Colon (tissue), 2 donors: Measurements from ENCODE around the gene GPR32.
"Not testable (repeated sequence)": the region's sequence is repeated elsewhere in the genome, so short reads cannot be mapped to it uniquely, and the experiment has no call there.

ENCODE experiments used
- FAIRE-seq: peaks from 2 replicates; lab custom pipeline; 2012; peaks lifted over from hg19 to GRCh38; lab: Jason Lieb, UNC
- donor health status: control.
- donor health status: control.

Gene GPR32

GRCh38 chr19:50770164-50770563, at the start of gene GPR32:
TSS of gene GPR32 (plus strand) at chr19:50770464. CDS start at chr19:50770601, 137 bp downstream.
- not testable (repeated sequence) for FAIRE-seq

GRCh38 chr19:50720921-50721381, 49.3 kb upstream of the GPR32 start:
- no peak for FAIRE-seq

- FAIRE-seq = no peak
Measured at GRCh38 chr19:50721441-50722137, 48.7 kb upstream of the GPR32 start.

GRCh38 chr19:50722201-50723013, 47.9 kb upstream of the GPR32 start:
- no peak for FAIRE-seq

- FAIRE-seq = no peak
Measured at GRCh38 chr19:50723069-50723468, 47.2 kb upstream of the GPR32 start, which contains the start of gene CLEC11A. TSS of gene CLEC11A (plus strand) at chr19:50723364. CDS start at chr19:50723526, 162 bp downstream.

- FAIRE-seq = no peak
Measured at GRCh38 chr19:50723735-50724521, 46.3 kb upstream of the GPR32 start.

GRCh38 chr19:50724522-50725217, 45.6 kb upstream of the GPR32 start:
- no peak for FAIRE-seq

- no peak for FAIRE-seq
Measured at GRCh38 chr19:50725218-50725910, 44.9 kb upstream of the GPR32 start.

GRCh38 chr19:50725911-50726230, 44.4 kb upstream of the GPR32 start:
- no peak for FAIRE-seq

- no peak for FAIRE-seq
Measured at GRCh38 chr19:50728084-50728737, 42.1 kb upstream of the GPR32 start.

- FAIRE-seq = no peak
Measured at GRCh38 chr19:50729894-50730293, 40.4 kb upstream of the GPR32 start.

GRCh38 chr19:50735869-50736268, 34.4 kb upstream of the GPR32 start:
- no peak for FAIRE-seq

- no peak for FAIRE-seq
Measured at GRCh38 chr19:50736338-50736737, 33.9 kb upstream of the GPR32 start.

GRCh38 chr19:50739132-50739913, 30.9 kb upstream of the GPR32 start:
- no peak for FAIRE-seq

- no peak for FAIRE-seq
Measured at GRCh38 chr19:50739914-50740426, 30.3 kb upstream of the GPR32 start.

- FAIRE-seq = no peak
Measured at GRCh38 chr19:50741179-50741933, 28.9 kb upstream of the GPR32 start.

- FAIRE-seq = no peak
Measured at GRCh38 chr19:50743537-50743936, 26.7 kb upstream of the GPR32 start.

- no peak for FAIRE-seq
Measured at GRCh38 chr19:50745221-50745620, 25.0 kb upstream of the GPR32 start.

- FAIRE-seq = not testable (repeated sequence)
Measured at GRCh38 chr19:50747141-50747540, 23.1 kb upstream of the GPR32 start.
